Measurements from ENCODE around the gene C19orf47. TPM values are rescaled to one million over a fixed set of nuclear protein-coding genes. Genes with fewer than 3 reads are reported as not detected.

C19orf47 gene
- total RNA-seq, 1 donor from 2014 or later = 17.4 TPM

GRCh38 chr19:40314656-40315055 lies 33.5 kb downstream of the C19orf47 start:
- Histone ChIP-seq H3K27me3 (no peaks in the 10 kb centered on the region), H3K4me1 (no peaks in the 10 kb centered on the region), H3K9me3 (no peaks in the 10 kb centered on the region), H3K27ac (no peak overlapping the region), H3K4me3 (no peak overlapping the region), H3K36me3 (no peaks in the 10 kb centered on the region)
- DNase-seq (ENCODE audit: extremely low spot score in 2 of 2) = no peak
- intact Hi-C loops (cut with DNase I) = no loop called here
- TF ChIP-seq CTCF (IDR thresholded peaks at IDR 0.05) = no peak
- TF ChIP-seq POLR2A (IDR thresholded peaks at IDR 0.05) = no peak
- no peak for TF ChIP-seq POLR2AphosphoS5 (IDR thresholded peaks at IDR 0.05; ENCODE audit: insufficient read depth in 1 of 2, low read depth in 1 of 2)

GRCh38 chr19:40313229-40313983 lies 34.8 kb downstream of the C19orf47 start:
- no peaks in the 10 kb centered on the region for H3K4me1 ChIP-seq
- no peak overlapping the region for H3K27ac ChIP-seq
- TF ChIP-seq POLR2A (IDR thresholded peaks at IDR 0.05) (no peak), POLR2AphosphoS5 (IDR thresholded peaks at IDR 0.05; ENCODE audit: insufficient read depth in 1 of 2, low read depth in 1 of 2) (no peak), CTCF (IDR thresholded peaks at IDR 0.05) (no peak)
- H3K36me3 ChIP-seq = no peaks in the 10 kb centered on the region
- DNase-seq (ENCODE audit: extremely low spot score in 2 of 2) = no peak
- no peaks in the 10 kb centered on the region for H3K27me3 ChIP-seq
- H3K4me3 ChIP-seq = no peak overlapping the region
- intact Hi-C loops (cut with DNase I) = no loop called here
- H3K9me3 ChIP-seq = no peaks in the 10 kb centered on the region

GRCh38 chr19:40312533-40312932 lies 35.7 kb downstream of the C19orf47 start:
- TF ChIP-seq POLR2AphosphoS5 (IDR thresholded peaks at IDR 0.05; ENCODE audit: insufficient read depth in 1 of 2, low read depth in 1 of 2) = no peak
- TF ChIP-seq CTCF (IDR thresholded peaks at IDR 0.05) = no peak
- no peak for TF ChIP-seq POLR2A (IDR thresholded peaks at IDR 0.05)
- no peaks in the 10 kb centered on the region for H3K27me3 ChIP-seq
- no peak overlapping the region for H3K4me3 ChIP-seq
- H3K27ac ChIP-seq = no peak overlapping the region
- intact Hi-C loops (cut with DNase I) = no loop called here
- no peaks in the 10 kb centered on the region for H3K4me1 ChIP-seq
- no peaks in the 10 kb centered on the region for H3K9me3 ChIP-seq
- H3K36me3 ChIP-seq = no peaks in the 10 kb centered on the region
- DNase-seq (ENCODE audit: extremely low spot score in 2 of 2) = no peak

- H3K27me3 ChIP-seq = no peaks in the 10 kb centered on the region
- H3K9me3 ChIP-seq = no peaks in the 10 kb centered on the region
- intact Hi-C loops (cut with DNase I) = no loop called here
- no peak overlapping the region for H3K4me3 ChIP-seq
- TF ChIP-seq POLR2AphosphoS5 (IDR thresholded peaks at IDR 0.05; ENCODE audit: insufficient read depth in 1 of 2, low read depth in 1 of 2) (no peak), POLR2A (IDR thresholded peaks at IDR 0.05) (no peak), CTCF (IDR thresholded peaks at IDR 0.05) (no peak)
- H3K27ac ChIP-seq = no peak overlapping the region
- no peaks in the 10 kb centered on the region for H3K4me1 ChIP-seq
- no peak for DNase-seq (ENCODE audit: extremely low spot score in 2 of 2)
- no peaks in the 10 kb centered on the region for H3K36me3 ChIP-seq
Observed at GRCh38 chr19:40309666-40310065, 38.5 kb downstream of the C19orf47 start.

- H3K9me3 ChIP-seq = no peaks in the 10 kb centered on the region
- no peaks in the 10 kb centered on the region for H3K4me1 ChIP-seq
- intact Hi-C loops (cut with DNase I) = no loop called here
- H3K36me3 ChIP-seq = no peaks in the 10 kb centered on the region
- no peaks in the 10 kb centered on the region for H3K27me3 ChIP-seq
- H3K4me3 ChIP-seq = no peak overlapping the region
- no peak overlapping the region for H3K27ac ChIP-seq
- TF ChIP-seq CTCF (IDR thresholded peaks at IDR 0.05) = peak; percentile 51 to 66 (median 60)
- peak in 1 of 2 donors; percentile 54 for TF ChIP-seq POLR2AphosphoS5 (IDR thresholded peaks at IDR 0.05; ENCODE audit: insufficient read depth in 1 of 2, low read depth in 1 of 2)
- no peak for TF ChIP-seq POLR2A (IDR thresholded peaks at IDR 0.05)
- DNase-seq (ENCODE audit: extremely low spot score in 2 of 2) = no peak
Observed at GRCh38 chr19:40305403-40305802, 42.8 kb downstream of the C19orf47 start.

Data from vagina (tissue), 2 donors.